Measurements from ENCODE around the gene NDUFB6. TPM values are rescaled to one million over a fixed set of nuclear protein-coding genes. Genes with fewer than 3 reads are reported as not detected.

The NDUFB6 gene
- total RNA-seq, 1 donor from 2014 or later, result 36.8 TPM

DNA sequence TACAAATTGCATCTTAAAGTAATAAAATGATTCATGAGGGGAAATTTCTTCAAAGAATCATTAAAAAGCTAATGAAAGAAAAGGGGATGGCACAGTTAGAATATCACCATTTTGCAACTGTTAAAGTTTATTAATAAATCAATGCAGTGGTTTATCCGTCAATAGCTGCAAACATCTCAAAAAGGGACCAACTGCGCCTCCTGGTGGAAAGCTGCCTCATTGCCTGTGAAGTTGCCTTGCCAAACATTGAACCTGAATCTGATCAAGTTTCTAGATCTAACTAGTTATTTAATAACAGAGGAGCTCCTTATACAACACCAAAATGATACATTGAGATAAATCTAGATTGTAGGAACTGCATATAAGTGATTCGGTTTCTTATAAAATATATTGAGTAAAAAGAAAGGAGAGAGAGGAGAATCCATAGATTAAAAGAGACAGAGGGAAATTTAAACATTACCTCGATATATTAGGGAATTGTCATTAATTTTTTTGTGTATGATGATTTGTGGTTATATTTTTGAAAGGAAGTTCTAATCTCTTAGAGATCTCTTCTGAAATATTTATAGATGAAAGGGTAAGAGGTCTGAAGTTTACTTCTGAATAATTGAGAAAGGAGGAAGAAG lies 6.9 kb upstream of the NDUFB6 start:
- H3K4me1 Mint-ChIP-seq (ENCODE audit: unreplicated experiment), result peaks cover 16% of the 10 kb centered on the region
- H3K36me3 Mint-ChIP-seq (ENCODE audit: low read depth, unreplicated experiment), result no peaks in the 10 kb centered on the region
- peak; percentile 74 for DNase-seq (ENCODE audit: low spot score)
- H3K27ac Mint-ChIP-seq (ENCODE audit: unreplicated experiment), result no peak overlapping the region
- no peaks in the 10 kb centered on the region for H3K9me3 Mint-ChIP-seq (ENCODE audit: unreplicated experiment)
- TF ChIP-seq, protein P1, sequence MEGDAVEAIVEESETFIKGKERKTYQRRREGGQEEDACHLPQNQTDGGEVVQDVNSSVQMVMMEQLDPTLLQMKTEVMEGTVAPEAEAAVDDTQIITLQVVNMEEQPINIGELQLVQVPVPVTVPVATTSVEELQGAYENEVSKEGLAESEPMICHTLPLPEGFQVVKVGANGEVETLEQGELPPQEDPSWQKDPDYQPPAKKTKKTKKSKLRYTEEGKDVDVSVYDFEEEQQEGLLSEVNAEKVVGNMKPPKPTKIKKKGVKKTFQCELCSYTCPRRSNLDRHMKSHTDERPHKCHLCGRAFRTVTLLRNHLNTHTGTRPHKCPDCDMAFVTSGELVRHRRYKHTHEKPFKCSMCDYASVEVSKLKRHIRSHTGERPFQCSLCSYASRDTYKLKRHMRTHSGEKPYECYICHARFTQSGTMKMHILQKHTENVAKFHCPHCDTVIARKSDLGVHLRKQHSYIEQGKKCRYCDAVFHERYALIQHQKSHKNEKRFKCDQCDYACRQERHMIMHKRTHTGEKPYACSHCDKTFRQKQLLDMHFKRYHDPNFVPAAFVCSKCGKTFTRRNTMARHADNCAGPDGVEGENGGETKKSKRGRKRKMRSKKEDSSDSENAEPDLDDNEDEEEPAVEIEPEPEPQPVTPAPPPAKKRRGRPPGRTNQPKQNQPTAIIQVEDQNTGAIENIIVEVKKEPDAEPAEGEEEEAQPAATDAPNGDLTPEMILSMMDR (IDR thresholded peaks at IDR 0.05; ENCODE audit: unreplicated experiment), result peak; percentile 94
- H3K27me3 Mint-ChIP-seq (ENCODE audit: unreplicated experiment), result no peaks in the 10 kb centered on the region
- H3K4me3 Mint-ChIP-seq (ENCODE audit: unreplicated experiment), result no peak overlapping the region

DNA sequence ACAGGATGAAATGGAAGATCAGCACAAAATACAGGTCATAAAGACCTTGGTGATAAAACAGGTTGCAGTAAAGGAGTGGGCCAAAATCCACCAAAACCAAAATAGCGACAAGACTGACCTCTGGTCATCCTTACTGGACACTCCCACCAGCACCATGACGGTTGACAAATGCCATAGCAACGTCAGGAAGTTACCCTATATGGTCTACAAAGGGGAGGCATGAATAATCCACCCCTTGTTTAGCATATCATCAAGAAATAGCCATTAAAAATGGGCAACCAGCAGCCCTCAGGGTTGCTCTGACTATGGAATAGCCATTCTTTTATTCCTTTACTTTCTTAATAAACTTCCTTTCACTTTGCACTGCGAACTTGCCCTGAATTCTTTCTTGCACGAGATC lies 6.0 kb upstream of the NDUFB6 start:
- H3K4me3 Mint-ChIP-seq (ENCODE audit: unreplicated experiment), result no peak overlapping the region
- TF ChIP-seq, protein P1 (IDR thresholded peaks at IDR 0.05; ENCODE audit: unreplicated experiment), result no peak
- no peak for DNase-seq (ENCODE audit: low spot score)
- H3K27me3 Mint-ChIP-seq (ENCODE audit: unreplicated experiment), result no peaks in the 10 kb centered on the region
- peaks cover 16% of the 10 kb centered on the region for H3K4me1 Mint-ChIP-seq (ENCODE audit: unreplicated experiment)
- no peak overlapping the region for H3K27ac Mint-ChIP-seq (ENCODE audit: unreplicated experiment)
- no peaks in the 10 kb centered on the region for H3K36me3 Mint-ChIP-seq (ENCODE audit: low read depth, unreplicated experiment)
- H3K9me3 Mint-ChIP-seq (ENCODE audit: unreplicated experiment), result no peaks in the 10 kb centered on the region

DNA sequence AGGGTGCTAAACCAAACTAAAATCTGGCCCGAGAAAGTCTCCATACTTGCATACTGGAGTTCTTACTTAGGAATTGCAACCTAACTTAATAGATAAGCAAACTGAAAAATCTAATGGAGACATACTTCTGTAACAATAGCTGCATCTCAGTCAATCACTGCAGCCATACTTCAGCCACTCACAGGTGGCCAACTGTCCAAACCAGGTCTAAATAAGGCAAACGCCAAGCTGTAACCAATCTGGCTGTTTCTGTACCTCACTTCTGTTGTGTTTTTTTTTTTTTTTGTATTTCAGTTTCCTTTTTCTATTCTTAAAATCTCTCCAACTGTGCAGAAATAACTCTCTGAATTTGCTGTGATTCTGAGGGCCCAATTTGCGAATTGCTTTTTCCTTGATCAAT lies 4.4 kb upstream of the NDUFB6 start:
- Mint-ChIP-seq H3K4me3 (ENCODE audit: unreplicated experiment) (no peak overlapping the region), H3K27me3 (ENCODE audit: unreplicated experiment) (peaks cover 3% of the 10 kb centered on the region), H3K9me3 (ENCODE audit: unreplicated experiment) (no peaks in the 10 kb centered on the region), H3K4me1 (ENCODE audit: unreplicated experiment) (peaks cover 26% of the 10 kb centered on the region), H3K27ac (ENCODE audit: unreplicated experiment) (no peak overlapping the region), H3K36me3 (ENCODE audit: low read depth, unreplicated experiment) (no peaks in the 10 kb centered on the region)
- TF ChIP-seq, protein P1 (IDR thresholded peaks at IDR 0.05; ENCODE audit: unreplicated experiment), result no peak
- DNase-seq (ENCODE audit: low spot score), result no peak

DNA sequence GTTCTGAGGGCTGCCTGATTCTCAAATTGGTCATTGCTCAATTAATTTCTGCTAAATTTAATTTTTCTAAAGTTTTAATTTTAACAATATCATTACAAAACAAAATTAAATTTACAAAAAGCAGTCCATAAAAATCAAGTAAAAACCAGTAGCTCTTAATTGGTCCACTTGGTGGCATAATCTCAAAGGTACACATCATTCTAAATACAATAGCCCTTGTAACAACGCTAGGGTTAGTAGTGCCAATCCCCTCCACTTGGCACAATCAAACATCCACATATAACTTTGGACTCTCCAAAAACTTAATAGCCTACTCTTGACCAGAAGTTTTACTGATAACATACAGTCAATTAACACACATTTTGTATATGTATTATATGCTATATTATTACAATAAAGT lies 1.9 kb upstream of the NDUFB6 start:
- H3K4me1 Mint-ChIP-seq (ENCODE audit: unreplicated experiment), result peaks cover 15% of the 10 kb centered on the region
- no peaks in the 10 kb centered on the region for H3K9me3 Mint-ChIP-seq (ENCODE audit: unreplicated experiment)
- no peak overlapping the region for H3K27ac Mint-ChIP-seq (ENCODE audit: unreplicated experiment)
- peaks cover 5% of the 10 kb centered on the region for H3K27me3 Mint-ChIP-seq (ENCODE audit: unreplicated experiment)
- TF ChIP-seq, protein P1 (IDR thresholded peaks at IDR 0.05; ENCODE audit: unreplicated experiment), result no peak
- H3K36me3 Mint-ChIP-seq (ENCODE audit: low read depth, unreplicated experiment), result peaks cover 5% of the 10 kb centered on the region
- DNase-seq (ENCODE audit: low spot score), result no peak
- no peak overlapping the region for H3K4me3 Mint-ChIP-seq (ENCODE audit: unreplicated experiment)

DNA sequence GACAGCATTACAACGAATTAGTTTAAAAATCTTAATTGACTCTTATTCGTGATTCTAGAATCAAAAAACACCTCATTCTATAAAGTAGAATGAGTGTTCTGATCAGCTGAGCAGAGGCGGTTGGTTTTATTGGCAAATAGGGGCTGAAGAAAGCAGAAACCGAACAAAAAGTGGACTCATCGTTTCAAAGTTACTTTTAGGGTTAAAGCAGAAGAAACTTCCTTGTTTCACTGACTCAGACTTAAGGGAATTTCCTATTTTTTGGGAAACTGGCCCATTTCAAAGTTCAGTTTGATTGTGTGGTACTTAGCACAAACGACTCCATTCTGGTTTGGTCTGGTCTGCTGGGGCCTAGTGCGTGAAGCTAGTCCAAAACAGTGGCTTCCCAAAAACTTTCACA lies 862 bp upstream of the NDUFB6 start:
- Mint-ChIP-seq H3K4me1 (ENCODE audit: unreplicated experiment) (peaks cover 14% of the 10 kb centered on the region), H3K27ac (ENCODE audit: unreplicated experiment) (peak overlapping the region; percentile 95), H3K9me3 (ENCODE audit: unreplicated experiment) (no peaks in the 10 kb centered on the region), H3K36me3 (ENCODE audit: low read depth, unreplicated experiment) (peaks cover 6% of the 10 kb centered on the region), H3K27me3 (ENCODE audit: unreplicated experiment) (peaks cover 5% of the 10 kb centered on the region), H3K4me3 (ENCODE audit: unreplicated experiment) (peak overlapping the region; percentile 98)
- DNase-seq (ENCODE audit: low spot score), result no peak
- TF ChIP-seq, protein P1 (IDR thresholded peaks at IDR 0.05; ENCODE audit: unreplicated experiment), result no peak

Data from endothelial cell (in vitro differentiated cells).